Karpas-422 (cell line): ENCODE results near the gene IRF6. TPM values are rescaled to one million over a fixed set of nuclear protein-coding genes. Genes with fewer than 3 reads are reported as not detected.

Experiments used
- DNase-seq: peaks from one replicate; pipeline ENCODE4 v3.0.0-alpha.2; 2015
- H2AFZ ChIP-seq: fragments of 200-600 bp; sonication (generic); 2 replicates; pipeline ENCODE4 v1.6.1; 2014; ENCODE audit warnings: antibody characterized with exemption, low read length, mixed read lengths
- H3K27ac ChIP-seq: fragments of 200-600 bp; sonication (generic); 2 replicates; pipeline ENCODE4 v1.5.1; 2014; ENCODE audit warnings: mild to moderate bottlenecking, low read length, moderate library complexity
- H3K27me3 ChIP-seq: fragments of 200-600 bp; sonication (generic); 2 replicates; pipeline ENCODE4 v1.6.1; 2014; ENCODE audit warnings: low read length, mixed read lengths
- H3K36me3 ChIP-seq: fragments of 200-600 bp; sonication (generic); 2 replicates; pipeline ENCODE4 v1.6.1; 2014; ENCODE audit warnings: low read length, mixed read lengths; ENCODE audit not compliant: insufficient read depth
- H3K4me1 ChIP-seq: fragments of 200-600 bp; sonication (generic); 2 replicates; pipeline ENCODE4 v1.6.1; 2014; ENCODE audit warnings: mild to moderate bottlenecking, low read length, mixed read lengths
- H3K4me2 ChIP-seq: fragments of 200-600 bp; sonication (generic); 2 replicates; pipeline ENCODE4 v1.6.1; 2014; ENCODE audit warnings: low read length, low read depth, mild to moderate bottlenecking; ENCODE audit not compliant: poor library complexity, severe bottlenecking
- H3K4me3 ChIP-seq: fragments of 200-600 bp; sonication (generic); 2 replicates; pipeline ENCODE4 v1.5.1; 2014; ENCODE audit warnings: mild to moderate bottlenecking, antibody characterized with exemption, low read length, mixed read lengths
- H3K79me2 ChIP-seq: fragments of 200-600 bp; sonication (generic); 2 replicates; pipeline ENCODE4 v1.6.1; 2014; ENCODE audit warnings: mild to moderate bottlenecking, low read length, mixed read lengths
- H3K9ac ChIP-seq: fragments of 200-600 bp; sonication (generic); 2 replicates; pipeline ENCODE4 v1.6.0; 2014; ENCODE audit warnings: low read length
- H3K9me2 ChIP-seq: fragments of 200-600 bp; sonication (generic), shearing (Covaris generic); replicated peaks from 2 replicates; pipeline ENCODE4 v1.6.0; 2014; ENCODE audit warnings: mild to moderate bottlenecking, low read length, moderate library complexity; ENCODE audit not compliant: insufficient read depth
- H3K9me3 ChIP-seq: fragments of 300-700, 200-600 bp; sonication (generic); 2 replicates; pipeline ENCODE4 v1.6.1; 2014; ENCODE audit warnings: low read length, mixed read lengths
- H4K20me1 ChIP-seq: fragments of 200-600 bp; sonication (generic); 2 replicates; pipeline ENCODE4 v1.6.1; 2014; ENCODE audit warnings: mild to moderate bottlenecking, antibody characterized with exemption, low read length, low read depth; ENCODE audit not compliant: insufficient read depth
- total RNA-seq: library from RNA; depleted of rRNA; stranded (reverse); fragments of >200 nt; shearing (Covaris generic); gene quantifications from 2 replicates; pipeline ENCODE4 v1.2.3, GENCODE V29; 2014; ENCODE audit warnings: low replicate concordance

IRF6 gene
- total RNA-seq, 1 experiment from 2014 or later = not detected

GRCh38 chr1:209817691-209818090 lies 11.7 kb upstream of the IRF6 start:
- Histone ChIP-seq H2AFZ (no peak overlapping the region), H4K20me1 (no peaks in the 10 kb centered on the region), H3K9ac (no peak overlapping the region), H3K4me1 (no peaks in the 10 kb centered on the region), H3K79me2 (no peaks in the 10 kb centered on the region), H3K27ac (no peak overlapping the region), H3K4me2 (no peak overlapping the region), H3K36me3 (no peaks in the 10 kb centered on the region), H3K4me3 (no peak overlapping the region), H3K27me3 (no peaks in the 10 kb centered on the region), H3K9me2 (no peaks in the 10 kb centered on the region), H3K9me3 (no peaks in the 10 kb centered on the region)
- no peak for DNase-seq

GRCh38 chr1:209816923-209817322 lies 11.0 kb upstream of the IRF6 start:
- Histone ChIP-seq H3K9me3 (no peaks in the 10 kb centered on the region), H3K4me3 (no peak overlapping the region), H3K4me2 (no peak overlapping the region), H3K9ac (no peak overlapping the region), H4K20me1 (no peaks in the 10 kb centered on the region), H3K36me3 (no peaks in the 10 kb centered on the region), H3K79me2 (no peaks in the 10 kb centered on the region), H3K9me2 (no peaks in the 10 kb centered on the region), H3K27me3 (no peaks in the 10 kb centered on the region), H2AFZ (no peak overlapping the region), H3K27ac (no peak overlapping the region), H3K4me1 (no peaks in the 10 kb centered on the region)
- DNase-seq = no peak

GRCh38 chr1:209815931-209816341 lies 10.0 kb upstream of the IRF6 start:
- Histone ChIP-seq H3K36me3 (no peaks in the 10 kb centered on the region), H3K27ac (no peak overlapping the region), H3K79me2 (no peaks in the 10 kb centered on the region), H3K9me2 (no peaks in the 10 kb centered on the region), H2AFZ (no peak overlapping the region), H4K20me1 (no peaks in the 10 kb centered on the region), H3K27me3 (no peaks in the 10 kb centered on the region), H3K4me2 (no peak overlapping the region), H3K4me1 (no peaks in the 10 kb centered on the region), H3K9ac (no peak overlapping the region), H3K9me3 (no peaks in the 10 kb centered on the region), H3K4me3 (no peak overlapping the region)
- DNase-seq = no peak

GRCh38 chr1:209815490-209815889 lies 9.5 kb upstream of the IRF6 start:
- H3K9ac ChIP-seq = no peak overlapping the region
- no peak overlapping the region for H2AFZ ChIP-seq
- no peak overlapping the region for H3K4me2 ChIP-seq
- no peak for DNase-seq
- H3K9me2 ChIP-seq = no peaks in the 10 kb centered on the region
- no peaks in the 10 kb centered on the region for H3K4me1 ChIP-seq
- H4K20me1 ChIP-seq = no peaks in the 10 kb centered on the region
- no peak overlapping the region for H3K27ac ChIP-seq
- H3K79me2 ChIP-seq = no peaks in the 10 kb centered on the region
- H3K9me3 ChIP-seq = no peaks in the 10 kb centered on the region
- H3K4me3 ChIP-seq = no peak overlapping the region
- no peaks in the 10 kb centered on the region for H3K27me3 ChIP-seq
- H3K36me3 ChIP-seq = no peaks in the 10 kb centered on the region

GRCh38 chr1:209813902-209814301 lies 8.0 kb upstream of the IRF6 start:
- H3K79me2 ChIP-seq = no peaks in the 10 kb centered on the region
- H3K9me2 ChIP-seq = no peaks in the 10 kb centered on the region
- H3K27me3 ChIP-seq = no peaks in the 10 kb centered on the region
- H2AFZ ChIP-seq = no peak overlapping the region
- no peaks in the 10 kb centered on the region for H3K4me1 ChIP-seq
- H3K9me3 ChIP-seq = no peaks in the 10 kb centered on the region
- no peak overlapping the region for H3K4me2 ChIP-seq
- H3K9ac ChIP-seq = no peak overlapping the region
- no peaks in the 10 kb centered on the region for H4K20me1 ChIP-seq
- no peak overlapping the region for H3K4me3 ChIP-seq
- DNase-seq = no peak
- H3K27ac ChIP-seq = no peak overlapping the region
- H3K36me3 ChIP-seq = no peaks in the 10 kb centered on the region

- Histone ChIP-seq H3K4me2 (no peak overlapping the region), H3K4me3 (no peak overlapping the region), H4K20me1 (no peaks in the 10 kb centered on the region), H3K4me1 (peaks cover 4% of the 10 kb centered on the region; the same call in 1 of the 2 replicates), H3K9me3 (no peaks in the 10 kb centered on the region), H3K36me3 (no peaks in the 10 kb centered on the region), H3K27ac (no peak overlapping the region), H3K79me2 (no peaks in the 10 kb centered on the region), H3K9ac (no peak overlapping the region), H3K9me2 (no peaks in the 10 kb centered on the region), H2AFZ (no peak overlapping the region), H3K27me3 (no peaks in the 10 kb centered on the region)
- no peak for DNase-seq
Measured at GRCh38 chr1:209810783-209811182, 4.8 kb upstream of the IRF6 start.

- no peaks in the 10 kb centered on the region for H4K20me1 ChIP-seq
- H3K9me2 ChIP-seq = no peaks in the 10 kb centered on the region
- no peak overlapping the region for H3K4me2 ChIP-seq
- H3K36me3 ChIP-seq = no peaks in the 10 kb centered on the region
- H3K79me2 ChIP-seq = no peaks in the 10 kb centered on the region
- H2AFZ ChIP-seq = no peak overlapping the region
- no peaks in the 10 kb centered on the region for H3K9me3 ChIP-seq
- no peak overlapping the region for H3K4me3 ChIP-seq
- H3K9ac ChIP-seq = no peak overlapping the region
- H3K27ac ChIP-seq = no peak overlapping the region
- H3K4me1 ChIP-seq = peaks cover 4% of the 10 kb centered on the region; the same call in 1 of the 2 replicates
- no peak for DNase-seq
- no peaks in the 10 kb centered on the region for H3K27me3 ChIP-seq
Measured at GRCh38 chr1:209809611-209810010, 3.7 kb upstream of the IRF6 start.

- Histone ChIP-seq H3K4me3 (no peak overlapping the region), H3K27ac (no peak overlapping the region), H3K79me2 (no peaks in the 10 kb centered on the region), H3K9ac (no peak overlapping the region), H3K36me3 (no peaks in the 10 kb centered on the region), H3K27me3 (no peaks in the 10 kb centered on the region), H4K20me1 (no peaks in the 10 kb centered on the region), H3K4me1 (peaks cover 4% of the 10 kb centered on the region; the same call in 1 of the 2 replicates), H3K9me3 (no peaks in the 10 kb centered on the region), H2AFZ (no peak overlapping the region), H3K4me2 (no peak overlapping the region), H3K9me2 (no peaks in the 10 kb centered on the region)
- DNase-seq = no peak
Measured at GRCh38 chr1:209808059-209808581, 2.2 kb upstream of the IRF6 start.

GRCh38 chr1:209807509-209807908 lies 1.6 kb upstream of the IRF6 start:
- Histone ChIP-seq H4K20me1 (no peaks in the 10 kb centered on the region), H3K79me2 (no peaks in the 10 kb centered on the region), H2AFZ (no peak overlapping the region), H3K4me1 (peaks cover 4% of the 10 kb centered on the region; the same call in 1 of the 2 replicates), H3K4me3 (no peak overlapping the region), H3K9ac (no peak overlapping the region), H3K9me3 (no peaks in the 10 kb centered on the region), H3K4me2 (no peak overlapping the region), H3K27me3 (no peaks in the 10 kb centered on the region), H3K27ac (no peak overlapping the region), H3K36me3 (no peaks in the 10 kb centered on the region), H3K9me2 (no peaks in the 10 kb centered on the region)
- no peak for DNase-seq
